Measurements from ENCODE around the gene AURKB. TPM values are rescaled to one million over a fixed set of nuclear protein-coding genes. Genes with fewer than 3 reads are reported as not detected.

The AURKB gene
- total and polyA plus RNA-seq, 2 of the 4 experiments (the other 2 are of a cell fraction) = 45.9 to 62.0 TPM

DNA sequence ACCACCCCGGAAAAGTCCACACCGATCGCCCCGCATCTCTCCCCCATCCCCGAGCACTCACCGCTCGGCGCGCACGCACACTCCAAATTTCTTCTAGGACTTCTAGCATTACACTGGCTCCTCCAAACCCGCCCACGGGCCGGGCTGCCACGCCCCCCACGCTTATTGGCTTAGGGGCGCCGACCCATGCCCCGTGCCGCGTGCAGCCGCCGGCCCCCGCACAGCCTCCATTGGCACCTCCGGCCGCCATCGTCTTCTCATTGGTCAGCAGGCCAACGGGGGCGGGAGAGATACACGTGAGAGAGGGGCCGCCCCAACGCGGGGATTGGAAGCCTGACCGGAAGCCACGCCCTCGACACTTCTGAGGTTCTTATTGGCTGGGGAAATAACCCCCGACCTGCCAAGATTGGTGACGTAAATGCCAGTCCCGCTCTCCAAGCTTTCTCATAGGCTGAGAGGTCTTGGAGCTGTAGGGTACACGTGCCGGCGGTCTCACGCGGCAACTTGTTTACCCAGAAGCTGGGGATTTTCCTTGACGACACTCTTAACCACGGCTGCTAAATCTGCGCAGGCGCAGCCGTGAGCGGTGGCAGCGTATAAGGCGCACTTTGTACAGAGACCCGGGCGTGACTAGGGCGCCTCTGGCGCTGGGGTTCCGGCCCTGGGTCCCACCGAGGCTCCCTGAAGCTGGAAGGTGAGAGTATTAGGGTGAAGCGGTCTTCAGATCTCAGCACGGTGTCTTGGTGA is 54.0 kb downstream of the AURKB start (continued):
- TF ChIP-seq RAD21 (IDR thresholded peaks at IDR 0.05; ENCODE audit: low read length) = peak; percentile 44
- peak; percentile 62; the same call in 1 of the 2 replicates for TF ChIP-seq NFE2L2 (IDR thresholded peaks at IDR 0.05; ENCODE audit: low read depth, low read length)

DNA sequence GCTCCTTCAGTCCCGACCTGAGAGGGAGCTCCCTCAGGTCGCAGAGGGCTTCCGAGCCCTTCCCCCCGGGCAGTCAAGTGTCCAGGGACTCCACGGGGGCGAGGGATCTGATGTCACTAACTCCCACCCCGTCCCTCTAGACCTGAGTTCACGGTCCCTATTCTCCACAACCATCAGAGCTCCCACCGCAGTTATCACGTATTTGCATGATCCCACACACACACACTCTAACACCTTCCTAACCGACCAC is 54.5 kb downstream of the AURKB start:
- no TSS peak for BruUV-seq (replicated peaks)
- no peak for ATAC-seq (ENCODE audit: low read depth)

More for the DNA sequence above, 54.5 kb downstream of the AURKB start:
- Histone ChIP-seq H2BK5ac (ENCODE audit: low read depth, low read length, poor library complexity, severe bottlenecking) (peak overlapping the region; percentile 75), H3K4ac (ENCODE audit: low read depth, low read length) (peak overlapping the region; percentile 65), H2AFZ (replicated peaks; ENCODE audit: low read length, poor library complexity) (peak overlapping the region; percentile 89), H2AK9ac (replicated peaks; ENCODE audit: low read depth, low read length, poor library complexity) (peak overlapping the region; percentile 81), H3K4me3 (ENCODE audit: insufficient read depth, low read depth, low read length) (peak overlapping the region; percentile 69), H3K9me1 (ENCODE audit: insufficient read depth, low read length) (peaks cover 18% of the 10 kb centered on the region), H2AK5ac (ENCODE audit: low read depth, low read length) (peak overlapping the region; percentile 54; the same call in 1 of the 2 replicates), H2BK15ac (ENCODE audit: low read depth, low read length) (no peak overlapping the region), H4K8ac (ENCODE audit: low read depth in 2 of 2, low read length in 2 of 2) (peak overlapping the region in 1 of 2 experiments; percentile 75; a peak in 2 of 4 replicates), H3K4me2 (ENCODE audit: low read depth, low read length) (peak overlapping the region; percentile 87), H4K91ac (ENCODE audit: insufficient read depth, low read depth, low read length) (peak overlapping the region; percentile 17; the same call in 1 of the 2 replicates), H4K20me1 (ENCODE audit: insufficient read depth, low read length) (peaks cover 8% of the 10 kb centered on the region), H3K27me3 (ENCODE audit: control insufficient read depth, insufficient read depth, low read length) (no peaks in the 10 kb centered on the region), H3K27ac (ENCODE audit: insufficient read depth, low read length) (peak overlapping the region; percentile 45), H3K56ac (ENCODE audit: extremely low read depth, insufficient read depth, low read length) (no peak overlapping the region), H3K9me3 (ENCODE audit: control insufficient read depth, insufficient read depth, low read length) (no peaks in the 10 kb centered on the region), H3K9ac (ENCODE audit: low read depth, low read length) (peak overlapping the region; percentile 55), H3K79me1 (ENCODE audit: low read depth in 1 of 2, low read length in 2 of 2) (peaks cover 3 to 44% of the 10 kb centered on the region in 2 experiments; a peak in 3 of 4 replicates), H3K36me3 (ENCODE audit: control insufficient read depth, insufficient read depth, low read length) (peaks cover 10% of the 10 kb centered on the region; the same call in 1 of the 2 replicates), H2BK20ac (ENCODE audit: low read depth, low read length) (no peak overlapping the region), H3K18ac (ENCODE audit: low read depth, low read length) (peak overlapping the region; percentile 21; the same call in 1 of the 2 replicates), H3K23ac (ENCODE audit: low read depth, low read length) (peak overlapping the region; percentile 84; the same call in 1 of the 2 replicates), H2BK120ac (ENCODE audit: low read depth, low read length) (no peak overlapping the region), H3K14ac (replicated peaks; ENCODE audit: low read depth, low read length) (no peak overlapping the region), H4K5ac (ENCODE audit: low read depth, low read length) (no peak overlapping the region), H3K4me1 (ENCODE audit: control insufficient read depth, insufficient read depth, low read length) (peaks cover 20% of the 10 kb centered on the region)
- intact Hi-C loops (cut with micrococcal nuclease) = loop anchor here (1.0 to 5.0 kb wide), 3 partner anchors 31 to 74 kb away; no protein-coding TSS in a partner anchor
- in situ Hi-C loops (cut with MboI; ENCODE audit: low sequenced_read_pairs) = loop anchor here (25.0 kb wide), 1 partner anchor 919 kb away; the partner anchor contains the start of genes DVL2, GABARAP and PHF23
- TF ChIP-seq BHLHE40 (IDR thresholded peaks at IDR 0.05; ENCODE audit: low read depth, low read length) = no peak
- TF ChIP-seq CHD1 (IDR thresholded peaks at IDR 0.05; ENCODE audit: low read depth, low read length) = peak; percentile 94; the same call in 1 of the 2 replicates
- 1% methylated on average over 7 of the region's 11 CpGs; no CpG with 5 or more reads in 1 of the 2 experiments for WGBS, 2 experiments (ENCODE audit: extremely low coverage in 2 of 2, insufficient read length in 1 of 2)
- POLR2A ChIA-PET (ENCODE audit: unreplicated experiment) = interaction anchor here (1.4 kb wide), 1 partner anchor 17 kb away, joined by 8 read pairs; no protein-coding TSS in a partner anchor
- no peak for DNase-seq
- CTCF ChIA-PET = interaction anchor here (0.8 to 1.2 kb wide), 2 partner anchors 18 to 81 kb away, joined by 4 to 7 read pairs; no protein-coding TSS in a partner anchor
- dilution Hi-C loops (cut with HindIII; ENCODE audit: low sequenced_read_pairs, unreplicated experiment) = no loop called here
